HG03520 (cell line): ENCODE data around the gene RCOR2.
A peak's percentile ranks its signal among the peaks of the same experiment; 100 is the strongest.
"Not testable (repeated sequence)": the region's sequence is repeated elsewhere in the genome, so short reads cannot be mapped to it uniquely, and the experiment has no call there.

Experiments
- ATAC-seq: cut with Tn5 transposase; IDR thresholded peaks from one replicate; pipeline ENCODE4 v1.9.1; 2021; ENCODE audit warnings: mild to moderate bottlenecking, moderate library complexity; ENCODE audit not compliant: unreplicated experiment

Gene RCOR2

GRCh38 chr11:63879598-63880402, 37.2 kb downstream of the RCOR2 start:
- no peak for ATAC-seq

GRCh38 chr11:63877658-63878241, 39.2 kb downstream of the RCOR2 start:
- ATAC-seq, result no peak

- ATAC-seq, result no peak
Measured at GRCh38 chr11:63876616-63877015, 40.3 kb downstream of the RCOR2 start.

GRCh38 chr11:63875506-63876065, 41.4 kb downstream of the RCOR2 start:
- ATAC-seq, result no peak

- no peak for ATAC-seq
Measured at GRCh38 chr11:63874511-63874910, 42.5 kb downstream of the RCOR2 start.

GRCh38 chr11:63873311-63873710, 43.7 kb downstream of the RCOR2 start:
- ATAC-seq, result no peak

- ATAC-seq, result no peak
Measured at GRCh38 chr11:63872800-63873197, 44.2 kb downstream of the RCOR2 start.

GRCh38 chr11:63871962-63872799, 44.8 kb downstream of the RCOR2 start:
- ATAC-seq, result peak; percentile 91

GRCh38 chr11:63870351-63871140, 46.4 kb downstream of the RCOR2 start:
- ATAC-seq, result no peak

- ATAC-seq, result no peak
Measured at GRCh38 chr11:63869683-63870082, 47.3 kb downstream of the RCOR2 start.

GRCh38 chr11:63869171-63869591, 47.8 kb downstream of the RCOR2 start:
- ATAC-seq, result no peak

- no peak for ATAC-seq
Measured at GRCh38 chr11:63868399-63869064, 48.4 kb downstream of the RCOR2 start.

GRCh38 chr11:63867511-63867910, 49.5 kb downstream of the RCOR2 start:
- no peak for ATAC-seq

GRCh38 chr11:63866211-63866610, 50.8 kb downstream of the RCOR2 start:
- ATAC-seq, result peak; percentile 64

GRCh38 chr11:63863620-63864019, 53.3 kb downstream of the RCOR2 start:
- not testable (repeated sequence) for ATAC-seq

- no peak for ATAC-seq
Measured at GRCh38 chr11:63862923-63863322, 54.0 kb downstream of the RCOR2 start.
